Measurements from ENCODE around the gene OGDH. TPM values are rescaled to one million over a fixed set of nuclear protein-coding genes. Genes with fewer than 3 reads are reported as not detected.

Gene OGDH
- total and polyA plus RNA-seq, 4 donors, result 27.0 to 95.3 (median 56.6) TPM

DNA sequence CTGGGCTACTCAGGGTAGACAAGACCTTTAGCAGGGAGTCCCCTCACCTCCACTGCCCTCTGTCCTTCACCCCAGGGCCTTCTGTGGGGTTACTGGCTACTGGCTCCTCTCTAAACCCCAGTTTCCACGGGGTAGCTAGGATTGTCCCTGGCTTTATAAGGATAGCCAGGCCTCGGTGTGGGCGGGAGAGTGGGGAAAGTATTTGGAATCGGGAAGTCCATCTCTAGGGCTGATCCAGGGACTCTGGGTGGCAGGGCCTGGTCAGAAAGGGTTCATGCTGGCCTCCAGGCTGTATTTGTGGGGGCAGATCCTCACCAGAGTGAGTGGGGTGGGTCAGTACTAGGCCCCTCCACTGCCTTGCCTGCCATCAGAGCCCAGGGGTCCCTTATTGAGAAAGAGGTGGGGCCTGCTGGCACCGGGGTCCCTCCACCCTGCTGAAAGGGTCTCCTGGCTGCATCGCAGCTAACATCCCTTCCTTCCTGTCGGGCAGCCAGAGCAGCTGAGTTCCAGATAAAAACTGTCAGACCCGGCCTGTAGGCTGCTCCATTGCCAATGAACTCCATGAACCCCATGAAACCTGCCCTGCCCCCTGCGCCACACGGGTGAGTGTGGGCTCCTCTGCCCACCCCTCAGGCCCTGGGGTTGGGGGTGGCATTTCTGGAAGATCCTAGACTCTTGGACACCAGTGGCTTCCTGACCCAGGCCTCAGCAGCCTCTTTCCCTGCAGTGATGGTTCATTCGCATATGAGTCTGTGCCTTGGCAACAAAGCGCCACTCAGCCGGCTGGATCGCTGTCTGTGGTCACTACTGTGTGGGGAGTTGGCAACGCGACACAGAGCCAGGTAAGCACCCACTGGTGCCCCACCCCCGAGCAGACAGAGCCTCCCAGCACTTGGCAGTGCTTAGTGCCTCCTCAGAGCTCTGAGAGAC lies 149.5 kb downstream of the OGDH start:
- DNase-seq (no peak), ATAC-seq (ENCODE audit: low FRiP score) (no peak)
- Histone ChIP-seq H3K4me1 (ENCODE audit: control insufficient read depth in 1 of 2, insufficient read depth in 2 of 2, low read length in 2 of 2) (no peaks in the 10 kb centered on the region), H3K36me3 (ENCODE audit: control insufficient read depth in 1 of 2, insufficient read depth in 2 of 2, low read length in 1 of 2) (peaks cover 0 to 4% of the 10 kb centered on the region in 2 donors), H3K4me3 (ENCODE audit: low read length in 2 of 2) (no peak overlapping the region), H3K27me3 (ENCODE audit: control insufficient read depth in 1 of 2, insufficient read depth in 2 of 2, low read length in 1 of 2) (no peaks in the 10 kb centered on the region), H3K9me3 (ENCODE audit: control insufficient read depth, low read length) (no peaks in the 10 kb centered on the region), H3K27ac (ENCODE audit: low read depth in 1 of 2, low read length in 2 of 2) (no peak overlapping the region)
- WGBS, 2 donors, result 54 to 59% methylated on average over 17 of the region's 17 CpGs
- intact Hi-C loops (cut with DNase I), result no loop called here

DNA sequence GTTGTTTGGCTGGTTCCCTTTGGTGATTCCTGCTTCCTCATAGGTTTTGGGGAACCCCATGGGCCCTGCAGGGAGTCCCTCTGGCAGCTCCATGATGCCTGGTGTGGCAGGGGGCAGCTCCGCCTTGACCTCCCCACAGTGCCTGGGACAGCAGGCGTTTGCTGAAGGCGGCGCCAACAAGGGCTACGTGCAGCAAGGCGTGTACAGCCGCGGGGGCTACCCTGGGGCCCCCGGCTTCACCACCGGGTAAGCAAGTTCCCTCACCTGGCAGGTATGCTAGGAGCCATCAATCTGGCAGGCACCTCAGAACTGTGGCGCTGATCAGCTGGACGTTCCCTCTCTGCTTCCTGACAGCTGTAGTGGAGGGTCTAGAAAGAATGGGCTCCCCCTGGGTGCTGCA lies 150.5 kb downstream of the OGDH start:
- H3K4me1 ChIP-seq (ENCODE audit: control insufficient read depth in 1 of 2, insufficient read depth in 2 of 2, low read length in 2 of 2), result no peaks in the 10 kb centered on the region
- WGBS, 2 donors, result 76 to 78% methylated on average over 12 of the region's 12 CpGs
- no peak for ATAC-seq (ENCODE audit: low FRiP score)

GRCh38 chr7:44757311-44757710 lies 150.9 kb downstream of the OGDH start:
- intact Hi-C loops (cut with DNase I), result no loop called here
- Histone ChIP-seq H3K4me1 (ENCODE audit: control insufficient read depth in 1 of 2, insufficient read depth in 2 of 2, low read length in 2 of 2) (no peaks in the 10 kb centered on the region), H3K4me3 (ENCODE audit: low read length in 2 of 2) (no peak overlapping the region), H3K27ac (ENCODE audit: low read depth in 1 of 2, low read length in 2 of 2) (no peak overlapping the region), H3K36me3 (ENCODE audit: control insufficient read depth in 1 of 2, insufficient read depth in 2 of 2, low read length in 1 of 2) (peaks cover 4 to 5% of the 10 kb centered on the region in 2 donors), H3K27me3 (ENCODE audit: control insufficient read depth in 1 of 2, insufficient read depth in 2 of 2, low read length in 1 of 2) (no peaks in the 10 kb centered on the region), H3K9me3 (ENCODE audit: control insufficient read depth, low read length) (no peaks in the 10 kb centered on the region)
- 15 to 17% methylated on average over 10 of the region's 10 CpGs for WGBS, 2 donors
- ATAC-seq (ENCODE audit: low FRiP score) (peak; percentile 44), DNase-seq (peak; percentile 76 to 86)

More for the DNA sequence above, 150.5 kb downstream of the OGDH start:
- Histone ChIP-seq H3K36me3 (ENCODE audit: control insufficient read depth in 1 of 2, insufficient read depth in 2 of 2, low read length in 1 of 2) (peaks cover 4 to 5% of the 10 kb centered on the region in 2 donors), H3K4me3 (ENCODE audit: low read length in 2 of 2) (no peak overlapping the region), H3K27ac (ENCODE audit: low read depth in 1 of 2, low read length in 2 of 2) (no peak overlapping the region), H3K9me3 (ENCODE audit: control insufficient read depth, low read length) (no peaks in the 10 kb centered on the region), H3K27me3 (ENCODE audit: control insufficient read depth in 1 of 2, insufficient read depth in 2 of 2, low read length in 1 of 2) (no peaks in the 10 kb centered on the region)
- intact Hi-C loops (cut with DNase I), result no loop called here
- DNase-seq, result no peak

DNA sequence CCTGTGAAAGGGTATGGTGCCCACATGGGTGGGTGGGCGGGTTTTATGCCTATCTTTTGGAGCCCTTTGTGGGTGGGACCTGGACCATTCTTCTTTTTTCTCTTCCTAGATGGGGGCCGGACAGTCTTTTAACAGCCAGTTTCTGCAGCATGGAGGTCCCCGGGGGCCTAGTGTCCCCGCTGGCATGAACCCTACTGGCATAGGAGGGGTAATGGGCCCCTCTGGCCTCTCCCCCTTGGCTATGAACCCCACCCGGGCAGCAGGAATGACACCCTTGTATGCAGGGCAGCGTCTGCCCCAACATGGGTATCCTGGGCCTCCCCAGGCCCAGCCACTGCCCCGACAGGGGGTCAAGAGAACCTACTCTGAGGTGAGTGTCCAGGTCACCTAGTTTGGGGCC lies 151.3 kb downstream of the OGDH start:
- DNase-seq (no peak), ATAC-seq (ENCODE audit: low FRiP score) (no peak)
- H3K36me3 ChIP-seq (ENCODE audit: control insufficient read depth in 1 of 2, insufficient read depth in 2 of 2, low read length in 1 of 2), result peaks cover 4 to 5% of the 10 kb centered on the region in 2 donors
- WGBS, 2 donors, result 63 to 75% methylated on average over 4 to 7 of the region's 7 CpGs
- intact Hi-C loops (cut with DNase I), result no loop called here
- H3K4me1 ChIP-seq (ENCODE audit: control insufficient read depth in 1 of 2, insufficient read depth in 2 of 2, low read length in 2 of 2), result no peaks in the 10 kb centered on the region
- H3K27ac ChIP-seq (ENCODE audit: low read depth in 1 of 2, low read length in 2 of 2), result no peak overlapping the region
- H3K4me3 ChIP-seq (ENCODE audit: low read length in 2 of 2), result no peak overlapping the region
- H3K27me3 ChIP-seq (ENCODE audit: control insufficient read depth in 1 of 2, insufficient read depth in 2 of 2, low read length in 1 of 2), result no peaks in the 10 kb centered on the region
- H3K9me3 ChIP-seq (ENCODE audit: control insufficient read depth, low read length), result no peaks in the 10 kb centered on the region

Other genes with a start within 250 kb of the OGDH start
- gene NUDCD3, start 116.0 kb upstream of the OGDH start, total RNA-seq, result 100 to 1,000 TPM in 1 of 2 donors, 10 to 100 TPM in 1; 82.4 to 111 TPM
- gene NUDCD3, start 116.0 kb upstream of the OGDH start, polyA plus RNA-seq, result 10 to 100 TPM; 20.8 to 41.7 TPM
- gene NPC1L1, start 65.3 kb upstream of the OGDH start, total RNA-seq, result 1 to 10 TPM in 1 of 2 donors, under 1 TPM in 1; 0.39 to 1.1 TPM
- 1 to 10 TPM in 1 of 2 donors, under 1 TPM in 1; 0.79 to 6.1 TPM for gene NPC1L1, start 65.3 kb upstream of the OGDH start, polyA plus RNA-seq
- gene DDX56, start 32.7 kb upstream of the OGDH start, total RNA-seq, result 10 to 100 TPM; 44.7 to 56.8 TPM
- gene DDX56, start 32.7 kb upstream of the OGDH start, polyA plus RNA-seq, result 100 to 1,000 TPM in 1 of 2 donors, 10 to 100 TPM in 1; 23.3 to 153 TPM
- 10 to 100 TPM; 62.2 to 66.8 TPM for gene TMED4, start 24.4 kb upstream of the OGDH start, total RNA-seq
- gene TMED4, start 24.4 kb upstream of the OGDH start, polyA plus RNA-seq, result 10 to 100 TPM; 47.2 to 77.0 TPM
- 10 to 100 TPM; 64.5 to 96.6 TPM for gene ZMIZ2, start 142.2 kb downstream of the OGDH start, total RNA-seq
- gene ZMIZ2, start 142.2 kb downstream of the OGDH start, polyA plus RNA-seq, result 10 to 100 TPM; 11.6 to 69.9 TPM
- gene PPIA, start 190.1 kb downstream of the OGDH start, total RNA-seq, result 100 to 1,000 TPM; 729 to 835 TPM
- 1,000 to 10,000 TPM; 1,703 to 2,385 TPM for gene PPIA, start 190.1 kb downstream of the OGDH start, polyA plus RNA-seq
- gene H2AZ2, start 241.5 kb downstream of the OGDH start, total RNA-seq, result 100 to 1,000 TPM; 129 to 139 TPM
- gene H2AZ2, start 241.5 kb downstream of the OGDH start, polyA plus RNA-seq, result 100 to 1,000 TPM in 1 of 2 donors, 10 to 100 TPM in 1; 95.1 to 102 TPM